HFF-Myc (cell line): ENCODE results near the gene DNAI7.

Source experiments
- DNase-seq: peaks from one replicate; pipeline ENCODE4 v3.0.0-alpha.2; 2011; ENCODE audit warnings: low read depth; ENCODE audit errors: extremely low read depth
- H3K4me3 ChIP-seq: replicated peaks from 2 replicates; pipeline ENCODE4 v1.5.1; 2011; ENCODE audit warnings: low read depth, mild to moderate bottlenecking, control low read depth, low read length
- CTCF ChIP-seq: IDR thresholded peaks from 2 replicates; pipeline ENCODE4 v1.5.1; 2012; ENCODE audit warnings: mild to moderate bottlenecking, low read depth, low read length, control low read depth; ENCODE audit errors: missing control alignments

The DNAI7 gene

GRCh38 chr12:25195056-25195971 lies at the start of gene DNAI7, which contains the start of gene ETFRF1:
DNAI7 (minus strand) TSS chr12:25195160; CDS start chr12:25195078, 82 bp downstream.
ETFRF1 (plus strand) TSS chr12:25195237; CDS start chr12:25203957, 8,720 bp downstream.
- TF ChIP-seq CTCF: no peak
- peak; percentile 85 for DNase-seq
- H3K4me3 ChIP-seq: peak within 1 kb of the TSS; percentile 75

GRCh38 chr12:25243680-25243990 lies 48.7 kb upstream of the DNAI7 start:
- TF ChIP-seq CTCF: no peak
- H3K4me3 ChIP-seq: no peak overlapping the region
- DNase-seq: no peak

GRCh38 chr12:25242981-25243679 lies 48.2 kb upstream of the DNAI7 start:
- no peak overlapping the region for H3K4me3 ChIP-seq
- no peak for DNase-seq
- TF ChIP-seq CTCF: no peak

- peak; percentile 48 for TF ChIP-seq CTCF
- no peak for DNase-seq
- H3K4me3 ChIP-seq: no peak overlapping the region
Measured at GRCh38 chr12:25241167-25242020, 46.4 kb upstream of the DNAI7 start.

- no peak for TF ChIP-seq CTCF
- no peak overlapping the region for H3K4me3 ChIP-seq
- no peak for DNase-seq
Measured at GRCh38 chr12:25236626-25237025, 41.7 kb upstream of the DNAI7 start.

GRCh38 chr12:25236190-25236589 lies 41.2 kb upstream of the DNAI7 start:
- TF ChIP-seq CTCF: no peak
- no peak overlapping the region for H3K4me3 ChIP-seq
- DNase-seq: no peak
